HL-60/S4 treated with retinoic acid at 250 ng/mL for 4 days and 3 days (cell line): ENCODE measurements around the gene KIF4B.
"Not testable (repeated sequence)": the region's sequence is repeated elsewhere in the genome, so short reads cannot be mapped to it uniquely, and the experiment has no call there.

ENCODE experiments used
- in situ Hi-C: fragments of 300-500 bp; cut with MboI; formaldehyde crosslinking; loops from 2 replicates; pipeline ENCODE4 v1.7.0; 2022; ENCODE audit warnings: low sequenced_read_pairs

KIF4B gene

GRCh38 chr5:155013526-155013925 is at the start of gene KIF4B:
TSS of gene KIF4B (plus strand) at chr5:155013755. CDS start at chr5:155013860, 105 bp downstream.
- in situ Hi-C loops: no loop called here

- in situ Hi-C loops: no loop called here
Observed at GRCh38 chr5:154966081-154966841, 47.3 kb upstream of the KIF4B start.

GRCh38 chr5:154966874-154967273 is 46.7 kb upstream of the KIF4B start:
- in situ Hi-C loops: no loop called here

- in situ Hi-C loops: no loop called here
Observed at GRCh38 chr5:154967421-154968024, 46.0 kb upstream of the KIF4B start.

- in situ Hi-C loops: no loop called here
Observed at GRCh38 chr5:154968953-154969352, 44.6 kb upstream of the KIF4B start.

- in situ Hi-C loops: no loop called here
Observed at GRCh38 chr5:154970759-154971158, 42.8 kb upstream of the KIF4B start.

- in situ Hi-C loops: no loop called here
Observed at GRCh38 chr5:154971501-154971900, 42.1 kb upstream of the KIF4B start.

- in situ Hi-C loops: no loop called here
Observed at GRCh38 chr5:154972476-154973080, 41.0 kb upstream of the KIF4B start.

GRCh38 chr5:154976082-154976481 is 37.5 kb upstream of the KIF4B start:
- in situ Hi-C loops: not testable (repeated sequence)

- in situ Hi-C loops: no loop called here
Observed at GRCh38 chr5:154977409-154977808, 36.1 kb upstream of the KIF4B start.

- in situ Hi-C loops: not testable (repeated sequence)
Observed at GRCh38 chr5:154978294-154978693, 35.3 kb upstream of the KIF4B start.

GRCh38 chr5:154984946-154985516 is 28.5 kb upstream of the KIF4B start:
- in situ Hi-C loops: no loop called here

GRCh38 chr5:154986151-154986550 is 27.4 kb upstream of the KIF4B start:
- in situ Hi-C loops: no loop called here

GRCh38 chr5:154989626-154990025 is 23.9 kb upstream of the KIF4B start:
- in situ Hi-C loops: no loop called here

- in situ Hi-C loops: no loop called here
Observed at GRCh38 chr5:154993461-154993860, 20.1 kb upstream of the KIF4B start.

GRCh38 chr5:154995679-154996078 is 17.9 kb upstream of the KIF4B start:
- in situ Hi-C loops: no loop called here

GRCh38 chr5:154997746-154998145 is 15.8 kb upstream of the KIF4B start:
- in situ Hi-C loops: no loop called here

GRCh38 chr5:154999865-155000264 is 13.7 kb upstream of the KIF4B start:
- in situ Hi-C loops: no loop called here

GRCh38 chr5:155001523-155001922 is 12.0 kb upstream of the KIF4B start:
- in situ Hi-C loops: no loop called here

GRCh38 chr5:155002722-155003121 is 10.8 kb upstream of the KIF4B start:
- in situ Hi-C loops: not testable (repeated sequence)

- in situ Hi-C loops: no loop called here
Observed at GRCh38 chr5:155004138-155004744, 9.3 kb upstream of the KIF4B start.
